Thymus (tissue), 11 donors: Measurements from ENCODE around the gene RITA1. TPM values are rescaled to one million over a fixed set of nuclear protein-coding genes. Genes with fewer than 3 reads are reported as not detected.

Experiments used
- DNase-seq, 9 donors: peaks; one replicate each; pipeline ENCODE4 v3.0.0-alpha.2; 2013; ENCODE audit warnings: low spot score in 9 of 9, low read depth in 6 of 9, missing footprints in 1 of 9
- H3K27ac ChIP-seq, 2 donors: one replicate each; pipeline ENCODE4 v1.5.1; 2013; ENCODE audit warnings: control low read depth in 1 of 2, low read depth in 1 of 2, low read length in 1 of 2, mild to moderate bottlenecking in 1 of 2, moderate library complexity in 1 of 2
- H3K27me3 ChIP-seq, 2 donors: one replicate each; pipeline ENCODE4 v1.5.1; 2013; ENCODE audit warnings: low read length in 1 of 2; ENCODE audit not compliant: control insufficient read depth in 2 of 2, insufficient read depth in 1 of 2
- H3K36me3 ChIP-seq, 2 donors: one replicate each; pipeline ENCODE4 v1.5.1; 2013; ENCODE audit warnings: low read length in 1 of 2, mild to moderate bottlenecking in 1 of 2, moderate library complexity in 1 of 2; ENCODE audit not compliant: control insufficient read depth in 2 of 2, insufficient read depth in 2 of 2
- H3K4me1 ChIP-seq, 2 donors: one replicate each; pipeline ENCODE4 v1.5.1; 2013; ENCODE audit warnings: low read length in 2 of 2; ENCODE audit not compliant: control insufficient read depth in 2 of 2, insufficient read depth in 2 of 2
- H3K4me3 ChIP-seq, 2 donors: one replicate each; pipeline ENCODE4 v1.5.1; 2013; ENCODE audit warnings: low read length in 2 of 2, control low read depth in 1 of 2, mild to moderate bottlenecking in 1 of 2
- H3K9me3 ChIP-seq, 2 donors: one replicate each; pipeline ENCODE4 v1.5.1; 2013; ENCODE audit warnings: low read length in 1 of 2, mild to moderate bottlenecking in 1 of 2; ENCODE audit not compliant: control insufficient read depth in 2 of 2, insufficient read depth in 1 of 2
- WGBS: extraction: QIAGEN DNeasy Blood & Tissue Kit; methylation state at CpG from one replicate; pipeline ENCODE4 v1.1.7; 2013; 5-methylcytosine and 5-hydroxymethylcytosine counted together
- polyA plus RNA-seq: library from polyadenylated mRNA; stranded (reverse); fragments of 200-250 nt; gene quantifications from one replicate; pipeline ENCODE4 v1.2.3, GENCODE V29; 2013
- total RNA-seq: library from RNA; stranded (reverse); fragments of 120-200 nt; gene quantifications from one replicate; pipeline ENCODE4 v1.2.4, GENCODE V29; 2013
- donor health status: healthy.

The RITA1 gene
- total and polyA plus RNA-seq, 2 donors = 8.5 to 18.3 TPM

GRCh38 chr12:113221181-113221996, 35.9 kb downstream of the RITA1 start, which contains the start of gene TPCN1:
TSS of gene TPCN1 (plus strand) at chr12:113221464. CDS start at chr12:113226853, 5,389 bp downstream.
- H3K36me3 ChIP-seq = no peaks in the 10 kb centered on the region
- DNase-seq = peak; percentile 99 to 100 (median 100)
- peaks cover 27 to 39% of the 10 kb centered on the region in 2 donors for H3K4me1 ChIP-seq
- WGBS = 1% methylated on average over 68 of the region's 68 CpGs
- no peaks in the 10 kb centered on the region for H3K27me3 ChIP-seq
- H3K4me3 ChIP-seq = peak within 1 kb of the TSS; percentile 54 to 71
- H3K9me3 ChIP-seq = no peaks in the 10 kb centered on the region
- H3K27ac ChIP-seq = peak within 1 kb of the TSS; percentile 36 to 72

GRCh38 chr12:113221997-113222729, 36.6 kb downstream of the RITA1 start:
- Histone ChIP-seq H3K36me3 (peaks cover 3% of the 10 kb centered on the region in 2 donors), H3K27ac (peak overlapping the region; percentile 72), H3K27me3 (no peaks in the 10 kb centered on the region), H3K4me1 (peaks cover 27 to 39% of the 10 kb centered on the region in 2 donors), H3K9me3 (no peaks in the 10 kb centered on the region), H3K4me3 (peak overlapping the region; percentile 54 to 71)
- 54% methylated on average over 12 of the region's 12 CpGs for WGBS
- no peak for DNase-seq

GRCh38 chr12:113222730-113223531, 37.4 kb downstream of the RITA1 start:
- H3K4me3 ChIP-seq = peak overlapping the region; percentile 8 to 33
- H3K36me3 ChIP-seq = peaks cover 3% of the 10 kb centered on the region in 2 donors
- no peaks in the 10 kb centered on the region for H3K9me3 ChIP-seq
- peak overlapping the region; percentile 72 to 94 for H3K27ac ChIP-seq
- peaks cover 22 to 32% of the 10 kb centered on the region in 2 donors for H3K4me1 ChIP-seq
- H3K27me3 ChIP-seq = no peaks in the 10 kb centered on the region
- DNase-seq = peak in 7 of 9 donors; percentile 37 to 74 (median 50)
- 27% methylated on average over 11 of the region's 11 CpGs for WGBS

GRCh38 chr12:113224955-113225354, 39.4 kb downstream of the RITA1 start:
- Histone ChIP-seq H3K4me3 (no peak overlapping the region), H3K4me1 (peaks cover 22 to 39% of the 10 kb centered on the region in 2 donors), H3K36me3 (peaks cover 3% of the 10 kb centered on the region in 2 donors), H3K9me3 (no peaks in the 10 kb centered on the region), H3K27me3 (no peaks in the 10 kb centered on the region), H3K27ac (no peak overlapping the region)
- DNase-seq = no peak
- WGBS = 98% methylated on average over 4 of the region's 4 CpGs

GRCh38 chr12:113226696-113227568, 41.4 kb downstream of the RITA1 start:
- 91% methylated on average over 13 of the region's 13 CpGs for WGBS
- no peak for DNase-seq
- peak overlapping the region in 1 of 2 donors; percentile 20 for H3K27ac ChIP-seq
- H3K36me3 ChIP-seq = peaks cover 11 to 12% of the 10 kb centered on the region in 2 donors
- H3K4me3 ChIP-seq = no peak overlapping the region
- H3K9me3 ChIP-seq = peaks cover 0 to 6% of the 10 kb centered on the region in 2 donors
- H3K27me3 ChIP-seq = no peaks in the 10 kb centered on the region
- peaks cover 14 to 40% of the 10 kb centered on the region in 2 donors for H3K4me1 ChIP-seq

- no peaks in the 10 kb centered on the region for H3K27me3 ChIP-seq
- H3K4me1 ChIP-seq = peaks cover 14 to 41% of the 10 kb centered on the region in 2 donors
- H3K4me3 ChIP-seq = no peak overlapping the region
- H3K27ac ChIP-seq = no peak overlapping the region
- H3K9me3 ChIP-seq = peaks cover 0 to 6% of the 10 kb centered on the region in 2 donors
- 96% methylated on average over 5 of the region's 5 CpGs for WGBS
- H3K36me3 ChIP-seq = peaks cover 12 to 13% of the 10 kb centered on the region in 2 donors
- DNase-seq = no peak
Observed at GRCh38 chr12:113227686-113228391, 42.3 kb downstream of the RITA1 start.

- Histone ChIP-seq H3K27me3 (no peaks in the 10 kb centered on the region), H3K4me3 (no peak overlapping the region), H3K27ac (peak overlapping the region in 1 of 2 donors; percentile 21), H3K9me3 (peaks cover 0 to 6% of the 10 kb centered on the region in 2 donors), H3K36me3 (peaks cover 12 to 13% of the 10 kb centered on the region in 2 donors), H3K4me1 (peaks cover 16 to 41% of the 10 kb centered on the region in 2 donors)
- no peak for DNase-seq
- WGBS = 96% methylated on average over 5 of the region's 5 CpGs
Observed at GRCh38 chr12:113228394-113229028, 43.0 kb downstream of the RITA1 start.
